Measurements from ENCODE around the gene CUL1.

GRCh38 chr7:148672041-148672440 lies 26.7 kb upstream of the CUL1 start:
- TF ChIP-seq CTCF (conservative IDR thresholded peaks at IDR 0.05) (no peak), ZFX (IDR thresholded peaks at IDR 0.05) (no peak)
